Activated T-cell treated with anti-CD3 and anti-CD28 coated beads for 48 hours (primary cell): ENCODE measurements around the gene IQGAP2.
A peak's percentile ranks its signal among the peaks of the same experiment; 100 is the strongest.

Experiments
- DNase-seq: peaks from one replicate; pipeline ENCODE4 v3.0.0-alpha.2; 2020; ENCODE audit warnings: low read depth

Gene IQGAP2

DNA sequence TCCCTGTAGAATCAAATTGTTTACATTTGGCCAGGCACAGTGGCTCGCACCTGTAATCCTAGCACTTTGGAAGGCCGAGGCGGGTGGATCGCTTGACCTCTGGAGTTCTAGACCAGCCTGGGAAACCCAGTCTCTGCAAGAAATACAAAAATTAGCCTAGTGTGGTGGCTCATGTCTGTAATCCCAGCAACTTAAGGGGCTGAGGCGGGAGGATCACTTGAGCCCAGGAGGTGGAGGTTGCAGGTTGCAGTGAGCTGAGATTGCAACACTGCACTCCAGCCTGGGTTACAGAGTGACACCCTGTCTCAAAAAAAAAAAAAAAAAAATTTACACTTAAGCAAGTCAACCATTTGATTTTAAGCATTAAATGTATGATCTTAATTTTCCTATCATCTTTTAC, 17.5 kb upstream of the IQGAP2 start:
- no peak for DNase-seq

DNA sequence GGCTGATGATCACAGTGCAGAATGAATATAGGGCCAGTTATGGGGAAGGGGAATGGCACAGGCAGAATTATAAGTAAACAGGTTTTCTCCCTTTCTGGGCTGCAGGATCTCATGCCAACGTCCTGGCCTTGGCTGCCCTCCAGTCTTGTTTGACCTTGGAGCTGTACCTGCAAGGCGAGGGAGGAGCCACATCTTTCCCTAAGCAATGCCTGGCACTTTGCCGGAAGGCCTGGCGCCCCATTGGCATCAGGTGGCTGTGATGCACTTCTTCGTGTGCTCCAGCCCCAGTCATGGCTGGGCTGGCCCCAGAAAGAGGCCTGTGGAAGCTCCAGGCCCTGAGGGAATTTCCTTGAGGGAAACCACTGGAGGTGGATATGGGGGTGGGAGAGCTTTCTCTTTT, 16.7 kb upstream of the IQGAP2 start:
- no peak for DNase-seq

DNA sequence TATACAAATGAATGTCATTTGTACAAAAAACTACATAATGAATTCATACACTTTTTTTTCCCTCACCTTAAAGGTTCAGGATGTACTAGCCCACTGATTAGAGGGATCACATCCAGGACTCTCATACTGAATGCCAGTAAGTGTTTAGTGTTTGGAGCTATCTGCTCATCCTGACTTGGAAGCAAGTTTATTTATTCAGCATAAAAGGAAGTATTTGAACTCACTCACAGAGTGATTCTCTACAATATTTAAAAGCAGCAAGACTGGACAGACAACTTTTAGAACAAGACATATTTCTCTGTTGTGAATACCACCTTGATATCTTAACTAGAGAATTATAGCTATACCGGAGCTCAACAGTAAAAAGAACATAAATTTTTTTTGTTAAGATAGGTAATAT, 14.8 kb upstream of the IQGAP2 start:
- DNase-seq, result no peak

DNA sequence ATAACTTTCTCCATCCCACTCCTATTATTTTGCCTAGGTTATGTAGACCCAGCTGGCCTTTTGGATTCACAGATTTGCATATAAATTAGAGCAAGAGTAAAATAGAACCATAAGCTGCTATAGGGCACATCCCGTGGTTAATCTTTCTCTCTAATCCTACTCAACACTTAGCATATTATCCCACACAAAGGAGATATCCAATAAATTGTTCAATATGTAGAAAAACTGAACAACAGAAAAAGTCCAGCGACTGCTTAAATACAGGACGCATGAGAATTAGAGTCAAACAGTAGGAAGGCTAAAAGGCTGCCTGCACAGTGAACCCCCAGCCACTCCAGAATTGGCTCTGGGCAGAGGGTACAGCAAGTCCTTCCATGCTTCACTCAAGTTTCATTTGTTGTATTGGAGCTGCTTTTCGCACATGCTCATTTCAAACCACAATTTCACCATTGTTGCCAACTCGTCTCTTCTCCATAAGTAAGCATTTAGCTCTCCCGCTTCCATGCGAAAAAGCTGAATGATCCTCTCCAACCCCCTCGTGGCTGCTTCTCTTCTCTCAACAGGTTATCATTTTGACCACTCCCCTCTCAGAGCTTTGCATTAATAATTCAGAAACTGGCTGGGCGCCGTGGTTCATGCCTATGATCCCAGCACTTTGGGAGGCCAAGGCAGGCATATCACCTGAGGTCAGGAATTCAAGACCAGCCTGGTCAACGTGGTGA, 14.1 kb upstream of the IQGAP2 start:
- DNase-seq, result no peak

DNA sequence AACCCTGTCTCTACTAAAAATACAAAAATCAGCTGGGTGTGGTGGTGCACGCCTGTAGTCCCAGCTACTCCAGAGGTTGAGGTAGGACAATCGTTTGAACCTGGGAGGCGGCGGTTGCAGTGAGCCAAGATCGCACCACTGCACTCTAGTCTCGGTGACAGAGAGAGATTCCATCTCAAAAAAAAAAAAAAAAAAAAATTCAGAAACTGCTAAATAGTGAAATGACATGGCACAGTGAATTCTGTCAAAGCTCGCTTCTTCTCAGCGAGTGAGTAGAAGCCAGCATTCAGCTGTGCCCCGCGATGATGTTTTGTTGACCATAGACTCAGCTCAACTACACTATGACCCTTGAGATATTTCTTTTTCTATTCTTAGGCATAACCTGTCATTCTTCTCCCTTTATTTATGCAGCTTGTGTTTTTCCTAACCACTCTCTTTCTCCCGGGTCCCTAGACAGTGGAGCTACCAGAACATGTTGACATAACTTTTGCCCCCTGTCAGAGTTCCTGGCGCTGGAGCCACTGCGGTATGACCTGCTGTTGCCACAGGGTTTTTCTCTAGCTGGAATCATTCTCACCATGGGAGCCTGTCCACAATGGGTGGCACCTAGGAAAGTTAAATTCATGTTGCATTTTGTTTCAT, 13.5 kb upstream of the IQGAP2 start:
- DNase-seq, result no peak

DNA sequence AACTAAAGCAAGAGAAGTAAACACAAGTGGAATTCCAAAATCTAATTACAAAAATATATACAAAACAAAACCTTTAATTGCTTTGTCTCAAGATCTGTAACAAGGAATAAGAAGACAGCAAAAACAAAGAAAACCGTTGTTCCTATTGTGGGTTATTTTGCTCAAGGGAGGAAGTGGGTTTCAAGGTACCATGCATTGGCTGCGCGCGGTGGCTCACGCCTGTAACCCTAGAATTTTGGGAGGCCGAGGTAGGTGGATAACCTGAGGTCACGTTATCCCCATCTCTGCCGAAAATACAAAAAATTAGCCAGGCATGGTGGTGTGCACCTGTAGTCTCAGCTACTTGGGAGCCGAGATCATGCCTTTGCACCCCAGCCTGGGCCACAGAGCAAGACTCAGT, 12.1 kb upstream of the IQGAP2 start:
- no peak for DNase-seq

DNA sequence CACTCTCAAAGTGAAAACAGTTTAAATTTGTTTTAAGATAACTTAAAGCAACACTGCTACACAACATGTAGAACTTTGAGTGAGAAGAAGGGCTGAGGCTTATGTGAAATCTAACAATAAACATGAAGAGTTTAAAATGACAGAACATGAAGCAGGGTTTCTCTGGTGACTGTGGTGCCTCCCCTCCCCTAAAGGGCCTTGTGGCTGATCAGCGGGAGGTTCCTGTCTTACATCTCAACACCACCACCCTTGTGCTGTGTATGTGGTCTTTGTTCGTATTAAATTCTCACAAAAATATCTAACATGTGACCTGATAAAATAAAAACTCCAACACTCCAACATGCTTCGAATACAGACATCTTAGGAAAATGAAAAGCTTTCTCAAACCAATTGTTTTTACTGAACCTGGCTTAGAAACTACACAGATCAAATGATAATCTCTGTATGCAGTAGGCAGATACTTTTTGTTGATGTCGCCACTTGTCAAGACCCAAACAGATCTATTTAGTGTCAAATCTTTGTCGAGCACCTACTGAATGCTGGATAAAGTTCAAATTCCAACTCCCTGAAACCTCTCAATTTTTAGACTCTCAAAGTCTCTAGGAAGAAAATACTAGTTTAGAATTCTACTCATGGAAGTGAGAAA, 9.9 kb upstream of the IQGAP2 start:
- no peak for DNase-seq

DNA sequence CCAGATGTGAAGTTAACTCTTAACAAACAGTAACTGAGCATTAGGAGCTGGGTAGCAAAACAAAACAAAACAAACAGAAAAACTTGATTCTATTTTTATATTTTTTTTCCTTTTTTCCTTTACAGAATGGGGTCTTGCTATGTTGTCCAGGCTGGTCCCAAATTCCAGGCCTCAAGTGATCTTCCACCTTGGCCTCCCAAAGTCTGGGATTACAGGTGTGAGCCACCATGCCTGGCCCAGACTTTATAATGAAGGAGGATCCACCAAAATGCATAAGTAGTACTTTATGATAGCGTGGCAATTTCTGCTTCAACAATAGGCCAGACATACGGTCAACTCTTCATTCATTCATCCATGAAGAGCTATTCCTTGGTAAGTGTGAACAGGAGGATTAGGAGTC, 5.9 kb upstream of the IQGAP2 start:
- DNase-seq, result no peak

DNA sequence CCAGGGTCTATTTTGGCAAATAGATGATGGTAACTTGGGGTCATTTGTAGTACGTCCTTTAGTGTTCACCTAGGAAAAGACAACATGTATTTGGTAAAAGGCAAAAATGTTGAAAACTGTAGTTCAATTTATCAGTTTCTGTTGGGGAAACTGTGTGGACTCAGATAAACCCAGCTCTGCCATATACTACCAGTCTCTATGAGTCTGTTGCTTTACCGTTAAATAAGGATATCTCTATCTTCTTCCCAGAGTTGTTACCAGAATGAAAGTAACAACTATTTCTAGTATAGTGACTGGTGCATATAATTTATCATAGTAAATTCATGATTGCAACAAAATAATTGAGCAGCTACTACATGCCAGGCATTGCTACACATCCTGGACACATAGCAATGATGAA, 3.8 kb upstream of the IQGAP2 start:
- no peak for DNase-seq

DNA sequence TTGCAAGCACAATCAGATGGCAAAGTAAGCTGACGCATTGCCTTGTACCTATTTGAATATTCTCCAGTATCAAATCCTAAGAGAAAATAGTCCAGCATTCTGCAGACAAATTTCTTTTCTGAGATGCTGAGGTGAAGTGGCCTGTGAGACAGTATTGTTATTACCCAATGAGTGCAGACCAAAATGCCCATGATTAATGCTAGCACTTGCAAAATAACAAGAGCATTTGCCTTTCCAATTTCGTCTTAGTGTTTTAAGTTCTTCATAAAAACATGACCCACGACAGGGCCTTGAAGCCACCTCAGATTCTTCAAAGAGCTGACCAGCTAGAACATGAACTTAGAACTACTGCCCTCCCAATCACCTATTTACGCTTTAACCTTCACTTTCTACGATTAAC, 2.6 kb upstream of the IQGAP2 start:
- DNase-seq, result no peak

DNA sequence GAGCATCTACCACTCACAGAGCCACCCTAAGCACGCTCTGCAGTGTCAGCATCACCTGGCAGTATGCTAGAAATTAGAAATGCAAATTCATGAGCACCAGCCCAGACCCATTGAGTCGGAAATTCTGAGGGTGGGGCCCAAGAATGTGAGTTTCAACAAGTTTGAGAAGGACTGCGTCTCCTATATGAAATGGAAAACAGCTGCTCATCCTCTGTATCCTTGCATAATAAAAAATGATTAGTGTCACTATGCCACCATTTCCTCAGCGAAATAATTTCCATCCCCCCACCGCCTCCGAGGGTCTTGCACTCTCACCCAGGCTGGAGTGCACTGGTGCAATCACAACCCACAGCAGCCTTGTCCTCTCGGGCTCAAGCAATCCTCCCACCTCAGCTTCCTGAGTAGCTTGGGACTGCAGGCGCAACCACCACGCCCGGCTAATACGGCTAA, 1.3 kb upstream of the IQGAP2 start:
- no peak for DNase-seq

DNA sequence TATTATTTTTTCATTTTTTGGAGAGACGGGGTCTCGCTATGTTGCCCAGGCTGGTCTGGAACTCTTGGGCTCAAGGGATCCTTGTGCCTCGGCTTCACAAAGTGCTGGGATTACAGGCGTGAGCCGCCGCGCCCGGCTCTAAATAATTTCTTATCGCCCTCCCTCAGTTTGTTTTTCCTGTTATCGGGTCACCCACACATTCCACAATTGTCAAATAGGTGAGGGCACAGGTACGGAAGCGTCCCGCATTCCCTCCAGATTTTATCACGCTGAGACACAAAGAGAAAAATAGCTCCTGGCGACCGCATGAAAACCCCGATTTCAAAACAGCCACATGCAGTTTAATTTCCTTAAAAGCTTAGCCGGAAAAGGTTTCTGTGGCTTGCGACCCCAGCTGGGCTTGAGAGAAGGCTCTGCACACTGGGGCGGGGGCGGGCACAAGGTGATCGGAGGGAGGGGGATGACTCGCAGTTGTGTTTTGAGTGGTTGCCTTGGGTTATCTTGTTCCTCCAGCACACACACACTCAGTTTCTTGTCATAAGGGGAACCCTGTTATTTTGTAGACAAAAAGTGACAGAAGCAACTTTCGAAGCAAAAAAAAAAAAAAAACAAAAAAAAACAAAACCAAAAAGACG, 717 bp upstream of the IQGAP2 start:
- peak; percentile 76 for DNase-seq

DNA sequence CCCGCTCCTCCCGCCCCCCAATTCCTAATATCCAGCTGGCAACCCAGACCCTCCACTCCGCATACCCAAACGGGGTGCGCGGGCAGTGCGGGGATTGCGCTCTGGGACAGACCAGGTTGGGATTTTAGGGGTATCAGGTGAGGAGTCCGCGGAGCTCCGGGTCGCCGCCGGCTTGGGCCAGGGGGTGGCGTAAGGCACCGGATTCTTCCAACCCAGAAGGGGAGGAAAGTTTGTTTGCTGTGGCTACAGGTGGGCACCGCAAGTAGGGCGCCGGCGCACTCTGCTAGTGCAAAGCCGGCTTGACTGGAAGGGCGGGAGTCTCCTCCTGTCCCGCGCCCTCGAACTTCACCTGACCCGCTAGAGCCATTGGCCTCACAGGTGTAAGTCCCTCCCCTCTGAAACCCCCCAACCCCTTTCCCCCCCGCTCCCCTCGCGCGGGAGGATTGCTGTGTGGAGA, 709 bp downstream of the IQGAP2 start:
- peak; percentile 57 for DNase-seq

DNA sequence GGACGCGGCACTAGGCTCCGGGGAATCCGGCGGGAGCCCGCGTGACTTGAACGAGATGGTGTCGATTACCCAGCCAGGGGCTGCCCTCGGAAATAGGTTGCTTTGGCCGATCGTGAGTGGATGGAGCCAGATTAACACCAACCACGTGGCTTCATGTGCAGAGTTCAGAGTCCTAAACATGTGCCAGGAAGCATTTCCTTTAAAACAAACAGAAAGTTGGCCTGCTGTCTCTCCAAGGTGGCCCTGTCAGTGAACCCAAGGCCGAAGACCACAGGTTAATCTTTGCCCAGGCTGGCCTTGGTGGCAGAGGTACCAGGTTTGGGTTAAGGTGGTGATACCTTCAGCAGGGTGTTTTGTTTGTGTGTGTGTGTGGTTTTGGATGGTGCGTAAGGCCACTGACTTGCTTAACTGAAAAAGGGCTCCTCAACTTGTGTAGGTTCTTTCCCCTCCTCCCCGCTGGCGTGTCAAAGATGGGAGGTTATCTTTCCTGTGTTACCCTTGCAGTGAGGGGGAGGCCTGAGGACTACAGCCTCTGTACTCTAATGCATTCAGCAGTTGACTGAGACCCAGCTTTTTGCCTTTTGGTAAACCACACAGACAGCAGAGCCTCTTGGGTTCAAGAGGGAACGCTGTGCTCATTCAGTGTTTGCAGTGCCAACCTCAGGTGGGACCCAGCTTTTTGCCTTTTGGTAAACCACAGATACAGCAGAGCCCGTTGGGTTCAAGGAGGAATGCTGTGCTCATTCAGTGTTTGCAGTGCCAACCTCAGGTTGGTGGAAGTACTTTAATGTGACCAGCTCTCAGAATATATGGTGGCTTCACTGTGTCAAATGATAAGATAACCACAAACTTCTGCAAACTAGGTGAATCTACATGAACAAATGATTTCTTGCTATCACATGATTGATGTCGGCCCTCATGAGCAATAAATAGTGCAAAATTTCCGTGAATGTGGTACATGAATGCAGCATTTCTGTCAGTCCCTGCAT, 1.4 kb downstream of the IQGAP2 start:
- DNase-seq, result peak; percentile 57

DNA sequence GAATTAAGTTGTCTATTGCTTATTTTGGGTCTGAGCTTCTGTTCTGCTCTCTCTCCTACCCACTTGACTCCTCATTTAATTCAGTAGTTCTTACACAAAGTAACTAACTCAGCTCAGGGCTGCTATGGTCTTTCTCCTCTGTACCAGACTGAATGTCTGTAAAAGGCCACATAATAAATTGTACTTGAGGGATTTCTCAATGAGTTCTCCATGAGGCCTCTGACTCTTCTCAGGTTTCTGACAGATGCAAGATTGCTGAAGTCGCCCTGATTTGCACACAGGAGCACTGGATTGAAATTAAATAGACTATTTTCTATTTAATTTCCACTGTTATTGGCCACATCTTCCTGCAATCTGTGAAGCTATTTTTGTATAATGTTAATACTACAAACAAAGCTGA, 2.9 kb downstream of the IQGAP2 start:
- no peak for DNase-seq

DNA sequence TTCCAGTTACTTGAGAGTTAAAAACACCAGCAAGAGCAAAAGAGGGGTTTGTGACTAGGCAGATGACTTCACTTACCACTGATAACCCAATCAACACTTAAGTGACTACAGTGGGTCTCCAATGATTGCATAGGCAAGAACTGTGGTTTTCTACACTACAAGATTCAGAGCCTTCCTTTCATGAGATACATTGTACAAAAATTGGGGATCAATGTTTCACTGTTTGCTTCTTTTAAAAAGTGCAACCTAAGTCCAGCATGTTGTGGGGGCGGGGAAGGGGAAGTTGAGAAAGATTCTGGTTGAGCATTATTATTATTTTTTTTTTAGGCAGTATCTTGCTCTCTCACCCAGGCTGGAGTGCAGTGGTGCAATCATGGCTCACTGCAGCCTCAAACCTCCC, 3.6 kb downstream of the IQGAP2 start:
- no peak for DNase-seq

DNA sequence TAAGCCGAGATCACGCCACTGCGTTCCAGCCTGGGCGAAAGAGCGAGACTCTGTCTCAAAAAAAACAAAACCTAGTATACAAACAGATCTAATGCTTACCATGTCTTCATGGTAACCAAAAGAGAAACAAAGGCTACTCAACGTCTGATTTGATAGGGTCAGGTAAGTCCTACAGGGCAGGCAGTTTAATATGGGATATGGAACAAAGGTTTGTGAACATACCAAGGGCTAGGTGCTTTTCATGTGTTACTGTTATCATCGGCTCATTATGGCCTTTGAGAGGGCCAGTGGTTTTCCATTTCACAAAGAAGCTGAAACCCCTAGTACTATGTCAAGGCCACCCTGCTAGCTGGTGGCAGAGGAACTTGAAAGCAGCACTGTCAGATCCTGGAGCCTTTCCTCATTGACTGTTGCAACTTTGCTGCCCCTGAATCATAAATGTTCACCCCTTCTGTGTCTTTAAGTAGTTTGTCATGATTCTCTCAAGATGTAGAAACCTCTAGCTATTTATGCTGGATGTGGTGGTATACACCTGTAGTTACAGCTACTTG, 5.1 kb downstream of the IQGAP2 start:
- DNase-seq, result no peak

DNA sequence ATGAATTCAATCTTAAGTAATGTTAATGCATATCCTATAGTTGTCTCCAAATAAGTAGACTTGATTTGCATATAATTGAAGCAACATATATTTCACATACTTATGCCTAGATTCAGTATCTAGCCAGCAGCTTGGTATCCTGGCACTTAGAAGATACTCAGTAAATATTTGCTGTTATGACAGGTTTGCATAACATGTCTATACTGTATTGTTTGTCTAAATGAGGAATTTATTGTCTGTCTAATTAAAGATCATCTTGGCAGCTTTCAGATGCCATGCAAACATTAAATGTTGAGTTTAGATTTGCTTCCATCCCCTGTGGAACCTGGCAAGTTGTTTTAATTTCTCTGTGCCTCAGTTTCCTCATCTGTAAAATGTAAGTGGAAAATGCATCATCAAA, 9.4 kb downstream of the IQGAP2 start:
- no peak for DNase-seq

DNA sequence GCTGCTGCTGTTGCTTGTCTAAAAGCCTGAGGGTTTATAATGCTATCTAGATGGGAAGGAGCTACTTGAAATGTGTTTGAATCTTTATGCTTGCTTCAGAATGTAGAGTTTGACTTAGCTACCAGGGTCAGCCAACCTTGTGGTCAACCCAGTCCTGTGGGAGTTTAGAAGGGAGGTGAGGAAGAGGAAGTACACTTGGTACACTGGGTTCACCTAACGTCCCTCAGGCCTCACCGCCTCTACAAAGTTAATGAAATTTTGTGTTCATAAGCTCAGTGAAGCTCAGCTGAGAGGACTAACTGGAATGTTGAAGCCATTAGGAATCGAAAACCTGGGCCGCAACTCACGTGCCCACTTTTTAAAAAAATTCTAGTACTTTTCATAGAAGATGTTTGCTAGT, 10.7 kb downstream of the IQGAP2 start:
- no peak for DNase-seq

DNA sequence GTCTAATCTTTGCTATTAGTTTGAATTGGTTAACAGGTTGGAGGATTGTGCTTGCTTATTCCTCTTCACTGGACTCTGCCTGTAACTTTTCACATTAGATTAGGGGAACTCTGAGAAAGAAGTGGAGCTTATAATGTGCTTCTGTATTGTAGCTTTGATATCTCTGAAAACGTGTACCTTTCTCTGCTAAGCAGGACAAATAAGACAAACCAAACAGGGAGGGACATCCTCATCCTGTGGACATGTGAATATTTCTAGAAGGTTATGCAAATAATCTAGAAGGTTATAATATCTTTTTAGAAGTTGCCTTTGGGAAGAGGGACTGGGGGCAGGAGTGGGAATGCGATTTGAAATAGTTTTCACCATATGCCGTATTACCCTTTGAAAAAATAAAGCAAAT, 11.7 kb downstream of the IQGAP2 start:
- no peak for DNase-seq

DNA sequence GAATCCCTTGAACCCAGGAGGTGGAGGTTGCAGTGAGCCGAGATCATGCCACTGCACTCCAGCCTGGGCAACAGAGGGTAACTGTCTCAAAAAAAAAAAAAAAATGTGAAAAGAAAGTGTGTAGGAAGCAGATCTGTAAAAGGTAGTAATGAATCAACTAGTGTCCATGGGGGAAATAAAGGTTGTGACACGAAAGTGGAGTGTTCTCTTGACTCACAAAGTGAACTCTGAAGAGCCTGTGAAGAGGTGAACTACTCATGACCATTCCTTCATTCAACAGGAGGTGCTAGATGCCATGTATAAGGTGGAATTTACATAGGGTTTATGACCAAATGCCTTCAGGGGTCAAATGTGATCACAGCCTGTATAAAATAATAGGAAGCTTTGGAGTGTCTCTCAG, 12.8 kb downstream of the IQGAP2 start:
- DNase-seq, result no peak
